OCI-LY7 (cell line): ENCODE results near the gene CCDC13. TPM values are rescaled to one million over a fixed set of nuclear protein-coding genes. Genes with fewer than 3 reads are reported as not detected.
"Not testable (repeated sequence)": the region's sequence is repeated elsewhere in the genome, so short reads cannot be mapped to it uniquely, and the experiment has no call there.

ENCODE experiments used
- BruUV-seq: library from RNA; stranded (reverse); fragments of 400-500 nt; replicated peaks from 2 replicates; lab custom pipeline; 2021; lab: Mats Ljungman, UMichigan
- CTCF ChIA-PET: fragments of 300-600 bp; sonication (Branson Sonifier 250); formaldehyde crosslinking; loops from one replicate; lab custom pipeline; 2022; ENCODE audit warnings: antibody characterized with exemption; ENCODE audit not compliant: unreplicated experiment; lab: Charles Lee
- POLR2A ChIA-PET: fragments of 300-600 bp; sonication (Branson Sonifier 250); formaldehyde crosslinking; loops from one replicate; lab custom pipeline; 2022; ENCODE audit warnings: antibody characterized with exemption; lab: Charles Lee
- DNase-seq: peaks from one replicate; pipeline ENCODE4 v3.0.0-alpha.2; 2015; ENCODE audit warnings: low spot score
- H2AFZ ChIP-seq: fragments of 200-600 bp; sonication (generic), shearing (Covaris generic); 2 replicates; pipeline ENCODE4 v1.6.1; 2014; ENCODE audit warnings: mild to moderate bottlenecking, antibody characterized with exemption, low read length, moderate library complexity
- H3K27ac ChIP-seq: fragments of 200-600 bp; sonication (generic); 2 replicates; pipeline ENCODE4 v1.5.1; 2014; ENCODE audit warnings: mixed run types, low read depth, mild to moderate bottlenecking, moderate library complexity, low read length, inconsistent platforms; ENCODE audit not compliant: poor library complexity, severe bottlenecking
- H3K36me3 ChIP-seq: fragments of 200-600 bp; sonication (generic); 2 replicates; pipeline ENCODE4 v1.6.1; 2014; ENCODE audit warnings: mild to moderate bottlenecking, antibody characterized with exemption, low read length, moderate library complexity, mixed read lengths; ENCODE audit not compliant: insufficient read depth
- H3K4me1 ChIP-seq: fragments of 200-600 bp; sonication (generic); 2 replicates; pipeline ENCODE4 v1.5.1; 2014; ENCODE audit warnings: mild to moderate bottlenecking, low read length; ENCODE audit not compliant: insufficient read depth, poor library complexity, severe bottlenecking
- H3K4me2 ChIP-seq: fragments of 200-600 bp; sonication (generic); 2 replicates; pipeline ENCODE4 v1.6.1; 2014; ENCODE audit warnings: mild to moderate bottlenecking, low read length
- H3K4me3 ChIP-seq: fragments of 200-600 bp; sonication (generic); 2 replicates; pipeline ENCODE4 v1.5.1; 2014; ENCODE audit warnings: mild to moderate bottlenecking, low read depth, low read length; ENCODE audit not compliant: poor library complexity, severe bottlenecking
- H3K79me2 ChIP-seq: fragments of 200-600 bp; sonication (generic); 2 replicates; pipeline ENCODE4 v1.6.1; 2016; ENCODE audit warnings: low read depth, mild to moderate bottlenecking, low read length, moderate library complexity, mixed read lengths; ENCODE audit not compliant: insufficient read depth
- H3K9me2 ChIP-seq: fragments of 200-600 bp; sonication (generic); 2 replicates; pipeline ENCODE4 v1.6.1; 2016; ENCODE audit warnings: mild to moderate bottlenecking, low read length, mixed read lengths; ENCODE audit not compliant: insufficient read depth
- H3K9me3 ChIP-seq: fragments of 200-600 bp; sonication (generic); 2 replicates; pipeline ENCODE4 v1.6.1; 2014; ENCODE audit warnings: mild to moderate bottlenecking, mixed run types, low read length, mixed read lengths
- H4K20me1 ChIP-seq: fragments of 200-600 bp; sonication (generic); 2 replicates; pipeline ENCODE4 v1.6.1; 2014; ENCODE audit warnings: mild to moderate bottlenecking, antibody characterized with exemption, low read length, moderate library complexity, mixed read lengths; ENCODE audit not compliant: insufficient read depth
- EZH2phosphoT487 ChIP-seq: fragments of 200-600 bp; sonication (generic); IDR thresholded peaks from 2 replicates; pipeline ENCODE4 v1.6.1; 2018; ENCODE audit warnings: low read depth, borderline replicate concordance, mild to moderate bottlenecking, mixed run types, antibody characterized with exemption, low read length, moderate library complexity, mixed read lengths
- intact Hi-C: fragments of 100-400 bp; cut with micrococcal nuclease; formaldehyde crosslinking; loops from one replicate; pipeline ENCODE4 v1.10.0; 2022; ENCODE audit not compliant: unreplicated experiment
- total RNA-seq, 2 experiments: library from RNA; depleted of rRNA in 1 of 2; stranded (reverse); fragments of >200 nt in 1 of 2; shearing (Covaris generic) in 1 of 2; gene quantifications; 2 replicates each; pipeline ENCODE4 v1.2.3, GENCODE V29; 2014 to 2022
- TF ChIP-seq, protein P1 (sequence below): fragments of 200-600 bp; sonication (generic); conservative IDR thresholded peaks from 2 replicates; pipeline ENCODE4 v1.5.1; 2014; ENCODE audit warnings: mild to moderate bottlenecking, antibody characterized with exemption, low read length, moderate library complexity, mixed read lengths

The CCDC13 gene
- total RNA-seq, 2 experiments from 2014 or later: 1.4 TPM; not detected in 1

GRCh38 chr3:42814246-42814645 lies 41.2 kb upstream of the CCDC13 start:
- Histone ChIP-seq H3K4me3 (no peak overlapping the region), H3K9me2 (no peaks in the 10 kb centered on the region), H3K79me2 (no peaks in the 10 kb centered on the region), H3K9me3 (no peaks in the 10 kb centered on the region), H2AFZ (no peak overlapping the region), H3K36me3 (no peaks in the 10 kb centered on the region), H4K20me1 (no peaks in the 10 kb centered on the region), H3K4me2 (no peak overlapping the region), H3K4me1 (no peaks in the 10 kb centered on the region), H3K27ac (no peak overlapping the region)
- intact Hi-C loops: no loop called here
- CTCF ChIA-PET: no interaction called here
- POLR2A ChIA-PET: no interaction called here
- no TSS peak for BruUV-seq
- DNase-seq: no peak
- TF ChIP-seq, protein P1, sequence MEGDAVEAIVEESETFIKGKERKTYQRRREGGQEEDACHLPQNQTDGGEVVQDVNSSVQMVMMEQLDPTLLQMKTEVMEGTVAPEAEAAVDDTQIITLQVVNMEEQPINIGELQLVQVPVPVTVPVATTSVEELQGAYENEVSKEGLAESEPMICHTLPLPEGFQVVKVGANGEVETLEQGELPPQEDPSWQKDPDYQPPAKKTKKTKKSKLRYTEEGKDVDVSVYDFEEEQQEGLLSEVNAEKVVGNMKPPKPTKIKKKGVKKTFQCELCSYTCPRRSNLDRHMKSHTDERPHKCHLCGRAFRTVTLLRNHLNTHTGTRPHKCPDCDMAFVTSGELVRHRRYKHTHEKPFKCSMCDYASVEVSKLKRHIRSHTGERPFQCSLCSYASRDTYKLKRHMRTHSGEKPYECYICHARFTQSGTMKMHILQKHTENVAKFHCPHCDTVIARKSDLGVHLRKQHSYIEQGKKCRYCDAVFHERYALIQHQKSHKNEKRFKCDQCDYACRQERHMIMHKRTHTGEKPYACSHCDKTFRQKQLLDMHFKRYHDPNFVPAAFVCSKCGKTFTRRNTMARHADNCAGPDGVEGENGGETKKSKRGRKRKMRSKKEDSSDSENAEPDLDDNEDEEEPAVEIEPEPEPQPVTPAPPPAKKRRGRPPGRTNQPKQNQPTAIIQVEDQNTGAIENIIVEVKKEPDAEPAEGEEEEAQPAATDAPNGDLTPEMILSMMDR: no peak
- no peak for TF ChIP-seq EZH2phosphoT487

- H3K27ac ChIP-seq, BruUV-seq, H3K9me2 ChIP-seq, H3K79me2 ChIP-seq, H4K20me1 ChIP-seq, POLR2A ChIA-PET, H2AFZ ChIP-seq, H3K36me3 ChIP-seq, H3K4me3 ChIP-seq, H3K9me3 ChIP-seq, H3K4me1 ChIP-seq, intact Hi-C loops, H3K4me2 ChIP-seq, CTCF ChIA-PET, DNase-seq: not testable (repeated sequence)
Observed at GRCh38 chr3:42811118-42811883, 38.2 kb upstream of the CCDC13 start.

- H3K4me2 ChIP-seq, H2AFZ ChIP-seq, CTCF ChIA-PET, H3K4me1 ChIP-seq, DNase-seq, H3K9me3 ChIP-seq, H4K20me1 ChIP-seq, intact Hi-C loops, POLR2A ChIA-PET, H3K79me2 ChIP-seq, H3K36me3 ChIP-seq, H3K27ac ChIP-seq, BruUV-seq, H3K9me2 ChIP-seq, H3K4me3 ChIP-seq: not testable (repeated sequence)
Observed at GRCh38 chr3:42810706-42811105, 37.7 kb upstream of the CCDC13 start.
